Measurements from ENCODE around the gene WWOX.

DNA sequence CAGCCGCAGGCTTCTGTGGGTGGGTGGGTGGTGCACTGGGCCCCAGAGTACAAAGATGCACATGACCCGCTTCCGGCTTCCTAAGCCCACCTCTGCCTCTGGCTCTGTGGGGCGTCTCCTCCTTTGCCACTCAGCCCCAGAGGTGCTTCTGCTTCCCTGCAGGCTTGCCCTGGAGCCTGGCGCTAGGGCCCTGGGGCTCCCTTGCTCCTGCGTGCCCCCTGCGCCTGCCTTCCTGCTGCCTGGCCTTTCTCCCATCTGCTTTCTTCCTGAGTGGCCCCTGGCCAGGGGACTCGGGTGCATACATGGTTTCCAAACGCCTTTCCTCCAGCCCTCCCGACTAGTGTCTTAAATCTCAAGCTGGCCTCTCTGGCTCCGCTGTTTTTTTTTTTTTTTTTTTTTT lies 3.4 kb downstream of the WWOX start:
- TF ChIP-seq EZH2 (IDR thresholded peaks at IDR 0.05; ENCODE audit: low read length), result no peak
- TF ChIP-seq, protein P1, sequence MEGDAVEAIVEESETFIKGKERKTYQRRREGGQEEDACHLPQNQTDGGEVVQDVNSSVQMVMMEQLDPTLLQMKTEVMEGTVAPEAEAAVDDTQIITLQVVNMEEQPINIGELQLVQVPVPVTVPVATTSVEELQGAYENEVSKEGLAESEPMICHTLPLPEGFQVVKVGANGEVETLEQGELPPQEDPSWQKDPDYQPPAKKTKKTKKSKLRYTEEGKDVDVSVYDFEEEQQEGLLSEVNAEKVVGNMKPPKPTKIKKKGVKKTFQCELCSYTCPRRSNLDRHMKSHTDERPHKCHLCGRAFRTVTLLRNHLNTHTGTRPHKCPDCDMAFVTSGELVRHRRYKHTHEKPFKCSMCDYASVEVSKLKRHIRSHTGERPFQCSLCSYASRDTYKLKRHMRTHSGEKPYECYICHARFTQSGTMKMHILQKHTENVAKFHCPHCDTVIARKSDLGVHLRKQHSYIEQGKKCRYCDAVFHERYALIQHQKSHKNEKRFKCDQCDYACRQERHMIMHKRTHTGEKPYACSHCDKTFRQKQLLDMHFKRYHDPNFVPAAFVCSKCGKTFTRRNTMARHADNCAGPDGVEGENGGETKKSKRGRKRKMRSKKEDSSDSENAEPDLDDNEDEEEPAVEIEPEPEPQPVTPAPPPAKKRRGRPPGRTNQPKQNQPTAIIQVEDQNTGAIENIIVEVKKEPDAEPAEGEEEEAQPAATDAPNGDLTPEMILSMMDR (optimal IDR thresholded peaks at IDR 0.05 in 1 of 3, IDR thresholded peaks at IDR 0.05 in 1 of 3, conservative IDR thresholded peaks at IDR 0.05 in 1 of 3; ENCODE audit: extremely low read depth in 1 of 3, insufficient read depth in 2 of 3, low read length in 3 of 3), result no peak

Data from keratinocyte (primary cell).